ENCODE results near the gene UCN2.

DNA sequence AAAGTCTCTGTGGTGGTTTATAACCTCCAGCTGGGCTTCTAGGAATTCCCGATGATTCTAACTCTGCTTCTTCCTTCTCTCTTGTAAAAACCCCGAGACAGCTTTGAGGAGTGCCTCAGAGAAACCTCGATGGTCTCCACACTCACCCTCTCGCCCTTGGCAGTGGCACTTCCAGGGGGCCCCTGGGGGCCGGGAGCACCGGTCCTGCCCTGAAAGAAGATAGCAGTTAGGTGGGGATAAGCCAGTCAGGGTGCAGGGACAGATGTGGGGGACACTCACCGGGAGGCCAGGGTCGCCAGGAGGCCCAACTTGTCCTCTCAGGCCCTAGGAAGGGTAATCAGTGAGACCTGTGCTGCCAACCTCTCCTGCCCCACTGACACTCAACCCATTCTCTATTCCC, 21.8 kb upstream of the UCN2 start:
- TF ChIP-seq EZH2phosphoT487 (IDR thresholded peaks at IDR 0.05; ENCODE audit: borderline replicate concordance), result no peak
- TF ChIP-seq, protein P1, sequence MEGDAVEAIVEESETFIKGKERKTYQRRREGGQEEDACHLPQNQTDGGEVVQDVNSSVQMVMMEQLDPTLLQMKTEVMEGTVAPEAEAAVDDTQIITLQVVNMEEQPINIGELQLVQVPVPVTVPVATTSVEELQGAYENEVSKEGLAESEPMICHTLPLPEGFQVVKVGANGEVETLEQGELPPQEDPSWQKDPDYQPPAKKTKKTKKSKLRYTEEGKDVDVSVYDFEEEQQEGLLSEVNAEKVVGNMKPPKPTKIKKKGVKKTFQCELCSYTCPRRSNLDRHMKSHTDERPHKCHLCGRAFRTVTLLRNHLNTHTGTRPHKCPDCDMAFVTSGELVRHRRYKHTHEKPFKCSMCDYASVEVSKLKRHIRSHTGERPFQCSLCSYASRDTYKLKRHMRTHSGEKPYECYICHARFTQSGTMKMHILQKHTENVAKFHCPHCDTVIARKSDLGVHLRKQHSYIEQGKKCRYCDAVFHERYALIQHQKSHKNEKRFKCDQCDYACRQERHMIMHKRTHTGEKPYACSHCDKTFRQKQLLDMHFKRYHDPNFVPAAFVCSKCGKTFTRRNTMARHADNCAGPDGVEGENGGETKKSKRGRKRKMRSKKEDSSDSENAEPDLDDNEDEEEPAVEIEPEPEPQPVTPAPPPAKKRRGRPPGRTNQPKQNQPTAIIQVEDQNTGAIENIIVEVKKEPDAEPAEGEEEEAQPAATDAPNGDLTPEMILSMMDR (conservative IDR thresholded peaks at IDR 0.05; ENCODE audit: low read length), result no peak
